Fibroblast of lung (primary cell): Measurements from ENCODE around the gene ZNF672. TPM values are rescaled to one million over a fixed set of nuclear protein-coding genes. Genes with fewer than 3 reads are reported as not detected.

Experiments
- DNase-seq, 2 donors: peaks; one replicate each; pipeline versions ENCODE4 v3.0.0 to v3.0.0-alpha.2; 2010; ENCODE audit warnings: low read depth in 2 of 2
- H2AFZ ChIP-seq: 2 replicates; pipeline ENCODE4 v1.5.1; 2012; ENCODE audit warnings: low read length, control low read depth, inconsistent platforms
- H3K27ac ChIP-seq: 2 replicates; pipeline ENCODE4 v1.5.1; 2011; ENCODE audit warnings: low read length, control low read depth; ENCODE audit not compliant: insufficient read depth
- H3K27me3 ChIP-seq: 2 replicates; pipeline ENCODE4 v1.5.1; 2011; ENCODE audit warnings: mild to moderate bottlenecking, low read length; ENCODE audit not compliant: control insufficient read depth, insufficient read depth
- H3K36me3 ChIP-seq: 2 replicates; pipeline ENCODE4 v1.5.1; 2011; ENCODE audit warnings: low read length; ENCODE audit not compliant: control insufficient read depth, insufficient read depth
- H3K4me1 ChIP-seq: 2 replicates; pipeline ENCODE4 v1.5.1; 2011; ENCODE audit warnings: low read length; ENCODE audit not compliant: control insufficient read depth, insufficient read depth; ENCODE audit errors: extremely low read depth
- H3K4me2 ChIP-seq: 2 replicates; pipeline ENCODE4 v1.5.1; 2011; ENCODE audit warnings: low read length, control low read depth; ENCODE audit not compliant: insufficient read depth; ENCODE audit errors: extremely low read depth
- H3K4me3 ChIP-seq, 4 experiments: fragments of 200-600 bp in 1 of 4; sonication (generic) in 1 of 4; replicated peaks in 1 of 4; 2 replicates each; pipeline ENCODE4 v1.5.1; 2011 to 2016; ENCODE audit warnings: low read length in 4 of 4, low read depth in 3 of 4, mild to moderate bottlenecking in 3 of 4, control low read depth in 2 of 4, inconsistent platforms in 1 of 4, mixed read lengths in 1 of 4; ENCODE audit not compliant: insufficient read depth in 1 of 4; ENCODE audit errors: control extremely low read depth in 1 of 4
- H3K79me2 ChIP-seq: 2 replicates; pipeline ENCODE4 v1.5.1; 2012; ENCODE audit warnings: mild to moderate bottlenecking, low read length, inconsistent platforms; ENCODE audit not compliant: control insufficient read depth, insufficient read depth
- H3K9ac ChIP-seq: 2 replicates; pipeline ENCODE4 v1.5.1; 2011; ENCODE audit warnings: mild to moderate bottlenecking, low read length, control low read depth; ENCODE audit not compliant: insufficient read depth
- H3K9me3 ChIP-seq: 2 replicates; pipeline ENCODE4 v1.5.1; 2012; ENCODE audit warnings: low read depth, low read length; ENCODE audit not compliant: control insufficient read depth, insufficient read depth
- H4K20me1 ChIP-seq: 2 replicates; pipeline ENCODE4 v1.5.1; 2011; ENCODE audit warnings: low read length; ENCODE audit not compliant: control insufficient read depth, insufficient read depth; ENCODE audit errors: extremely low read depth
- CTCF ChIP-seq, 2 donors: IDR thresholded peaks in 1 of 2; conservative IDR thresholded peaks in 1 of 2; 1 replicate in 1 of 2; 2 replicates in 1 of 2; pipeline ENCODE4 v1.5.1; 2011 to 2012; ENCODE audit warnings: low read length in 2 of 2, control low read depth in 1 of 2, inconsistent platforms in 1 of 2, low read depth in 1 of 2, mild to moderate bottlenecking in 1 of 2
- EZH2 ChIP-seq: IDR thresholded peaks from 2 replicates; pipeline ENCODE4 v1.5.1; 2012; ENCODE audit warnings: low read length, control low read depth, mild to moderate bottlenecking; ENCODE audit errors: missing control alignments
- polyA plus RNA-seq, 2 donors: library from polyadenylated mRNA; depleted of rRNA in 1 of 2; stranded (reverse) in 1 of 2; unstranded in 1 of 2; fragments of >200 nt; gene quantifications; 2 replicates each; pipeline ENCODE4 v1.2.1, GENCODE V29; 2011 to 2012; ENCODE audit warnings: missing spikeins in 1 of 2
- total RNA-seq: library from RNA; depleted of rRNA; stranded (reverse); fragments of >200 nt; gene quantifications from 2 replicates; pipeline ENCODE4 v1.2.1, GENCODE V29; 2014

Gene ZNF672
- total and polyA plus RNA-seq, 2 donors (not counting 1 experiment from before 2014, with no cell fraction given): 10.3 to 15.5 TPM

GRCh38 chr1:248837045-248837780, 811 bp upstream of the ZNF672 start:
- Histone ChIP-seq H2AFZ (peak overlapping the region; percentile 86), H4K20me1 (no peaks in the 10 kb centered on the region), H3K79me2 (peaks cover 20% of the 10 kb centered on the region), H3K27me3 (no peaks in the 10 kb centered on the region), H3K4me1 (peaks cover 11% of the 10 kb centered on the region), H3K4me2 (peak overlapping the region; percentile 78), H3K27ac (peak overlapping the region; percentile 39), H3K36me3 (no peaks in the 10 kb centered on the region), H3K9me3 (no peaks in the 10 kb centered on the region), H3K4me3 (peak overlapping the region; percentile 66 to 84 (median 69)), H3K9ac (peak overlapping the region; percentile 67)
- TF ChIP-seq EZH2 (no peak), CTCF (conservative IDR thresholded peaks at IDR 0.05 in 1 of 2, IDR thresholded peaks at IDR 0.05 in 1 of 2; ENCODE audit: low read depth in 1 of 2, low read length in 2 of 2) (no peak)
- DNase-seq: no peak

GRCh38 chr1:248838357-248839167, 538 bp downstream of the ZNF672 start:
- no peaks in the 10 kb centered on the region for H3K9me3 ChIP-seq
- H3K4me1 ChIP-seq: peaks cover 11% of the 10 kb centered on the region
- no peaks in the 10 kb centered on the region for H3K27me3 ChIP-seq
- H3K4me2 ChIP-seq: peak overlapping the region; percentile 68
- peak overlapping the region; percentile 99 for H3K27ac ChIP-seq
- H3K36me3 ChIP-seq: no peaks in the 10 kb centered on the region
- H3K4me3 ChIP-seq: peak overlapping the region; percentile 84 to 91 (median 86)
- TF ChIP-seq CTCF (conservative IDR thresholded peaks at IDR 0.05 in 1 of 2, IDR thresholded peaks at IDR 0.05 in 1 of 2; ENCODE audit: low read depth in 1 of 2, low read length in 2 of 2): no peak
- peak overlapping the region; percentile 99 for H3K9ac ChIP-seq
- H3K79me2 ChIP-seq: peaks cover 26% of the 10 kb centered on the region
- H2AFZ ChIP-seq: peak overlapping the region; percentile 52
- peak; percentile 85 to 87 for DNase-seq
- H4K20me1 ChIP-seq: no peaks in the 10 kb centered on the region

- no peak for TF ChIP-seq EZH2
- no peak for TF ChIP-seq CTCF (conservative IDR thresholded peaks at IDR 0.05 in 1 of 2, IDR thresholded peaks at IDR 0.05 in 1 of 2; ENCODE audit: low read depth in 1 of 2, low read length in 2 of 2)
- no peak for DNase-seq
- H3K79me2 ChIP-seq: peaks cover 29% of the 10 kb centered on the region
- no peaks in the 10 kb centered on the region for H3K36me3 ChIP-seq
- H3K27me3 ChIP-seq: no peaks in the 10 kb centered on the region
- H3K4me2 ChIP-seq: peak overlapping the region; percentile 68
- peak overlapping the region; percentile 99 for H3K9ac ChIP-seq
- H2AFZ ChIP-seq: peak overlapping the region; percentile 52
- H3K9me3 ChIP-seq: no peaks in the 10 kb centered on the region
- H4K20me1 ChIP-seq: no peaks in the 10 kb centered on the region
- peak overlapping the region; percentile 84 to 91 (median 86) for H3K4me3 ChIP-seq
- peaks cover 11% of the 10 kb centered on the region for H3K4me1 ChIP-seq
- H3K27ac ChIP-seq: peak overlapping the region; percentile 99
Observed at GRCh38 chr1:248839168-248839555, 1.1 kb downstream of the ZNF672 start.
